GM21360 (cell line): ENCODE data around the gene SAP130.

Experiments
- ATAC-seq: cut with Tn5 transposase; IDR thresholded peaks from one replicate; pipeline ENCODE4 v1.9.1; 2021; ENCODE audit warnings: mild to moderate bottlenecking, moderate library complexity; ENCODE audit not compliant: unreplicated experiment

SAP130 gene

GRCh38 chr2:127897531-127898211 is 130.2 kb downstream of the SAP130 start:
- ATAC-seq = no peak

- no peak for ATAC-seq
Measured at GRCh38 chr2:127893494-127893893, 134.4 kb downstream of the SAP130 start.

- ATAC-seq = no peak
Measured at GRCh38 chr2:127893033-127893432, 134.8 kb downstream of the SAP130 start.

- no peak for ATAC-seq
Measured at GRCh38 chr2:127891811-127892210, 136.0 kb downstream of the SAP130 start.
